Activated T-helper 2 cell treated with anti-CD3 and anti-CD28 coated beads, Interferon-gamma antibody, Interleukin-2, Interleukin-4, amounts not matched to agents 10 μg/mL and 5 μg/mL and 100 μg/mL, durations not matched to agents 14 hours and 24 hours and 36 hours (primary cell): Measurements from ENCODE around the gene ZBTB38. TPM values are rescaled to one million over a fixed set of nuclear protein-coding genes. Genes with fewer than 3 reads are reported as not detected.

Experiments used
- total RNA-seq: library from RNA; stranded (reverse); gene quantifications from 2 replicates; pipeline ENCODE4 v1.2.3, GENCODE V29; 2022

The ZBTB38 gene
- total RNA-seq, 1 donor from 2014 or later = 25.4 TPM

Other genes starting within 250 kb of the ZBTB38 start
- gene PXYLP1, start 136.7 kb upstream of the ZBTB38 start, total RNA-seq = 57.2 and 66.0 TPM in 2 replicates
- gene RASA2, start 118.5 kb downstream of the ZBTB38 start, total RNA-seq = 30.0 and 34.5 TPM in 2 replicates